ENCODE measurements around the gene LPAR3.

- TF ChIP-seq CTCF (IDR thresholded peaks at IDR 0.05) (no peak), ZFX (IDR thresholded peaks at IDR 0.05; ENCODE audit: borderline replicate concordance) (no peak)
These were observed 104.0 kb downstream of the LPAR3 start for GRCh38 chr1:84789014-84789413.

Measured in 22Rv1 (cell line).